ENCODE results near the gene ZNF417. TPM values are rescaled to one million over a fixed set of nuclear protein-coding genes. Genes with fewer than 3 reads are reported as not detected.
A peak's percentile ranks its signal among the peaks of the same experiment; 100 is the strongest.
"Not testable (repeated sequence)": the region's sequence is repeated elsewhere in the genome, so short reads cannot be mapped to it uniquely, and the experiment has no call there.

The ZNF417 gene
- total and polyA plus RNA-seq, 9 of the 15 experiments (the other 6 are each of a cell fraction or from before 2014, with no cell fraction given): 0.35 to 7.2 (median 3.2) TPM

DNA sequence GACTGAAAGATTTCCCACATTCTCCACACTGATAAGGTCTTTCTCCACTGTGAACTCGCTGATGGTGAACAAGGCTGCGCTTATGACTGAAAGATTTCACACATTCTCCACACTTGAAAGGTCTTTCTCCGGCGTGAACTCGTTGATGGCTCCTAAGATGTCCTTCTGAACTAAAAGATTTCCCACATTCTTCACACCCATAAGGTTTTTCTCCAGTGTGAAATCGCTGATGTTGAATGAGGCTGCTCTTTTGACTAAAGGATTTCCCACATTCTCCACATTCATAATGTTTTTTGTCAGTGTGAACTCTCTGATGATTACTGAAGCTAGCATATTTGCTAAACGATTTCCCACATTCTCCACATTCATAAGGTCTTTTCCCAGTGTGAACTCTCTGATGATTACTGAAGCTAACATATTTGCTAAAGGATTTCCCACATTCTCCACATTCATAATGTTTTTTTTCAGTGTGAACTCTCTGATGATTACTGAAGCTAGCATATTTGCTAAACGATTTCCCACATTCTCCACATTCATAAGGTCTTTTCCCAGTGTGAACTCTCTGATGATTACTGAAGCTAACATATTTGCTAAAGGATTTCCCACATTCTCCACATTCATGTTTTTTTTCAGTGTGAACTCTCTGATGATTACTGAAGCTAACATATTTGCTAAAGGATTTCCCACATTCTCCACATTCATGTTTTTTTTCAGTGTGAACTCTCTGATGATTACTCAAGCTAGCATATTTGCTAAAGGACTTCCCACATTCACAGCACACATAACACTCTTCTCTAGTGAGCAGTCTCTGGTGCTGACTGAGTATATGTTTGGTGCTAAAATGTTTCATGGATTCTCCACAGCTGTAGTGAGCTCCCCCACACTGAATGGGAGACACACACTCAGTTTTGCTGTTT, 42.3 kb downstream of the ZNF417 start:
- H2AFZ ChIP-seq (ENCODE audit: low read depth, low read length); H3K79me2 ChIP-seq (ENCODE audit: control insufficient read depth, insufficient read depth, low read length); POLR2A ChIA-PET; H3K4me2 ChIP-seq (ENCODE audit: insufficient read depth, low read length); H3K4me3 ChIP-seq; DNase-seq (ENCODE audit: extremely low read depth in 1 of 4, low spot score in 3 of 4); H4K20me1 ChIP-seq (replicated peaks; ENCODE audit: control insufficient read depth, insufficient read depth, low read length); H3K9me1 ChIP-seq (ENCODE audit: control insufficient read depth, insufficient read depth, low read length); CTCF ChIA-PET (ENCODE audit: low intra/inter-chr PET ratio); H3K9ac ChIP-seq (ENCODE audit: insufficient read depth in 1 of 2, low read depth in 2 of 2, low read length in 2 of 2); H3K4me1 ChIP-seq (replicated peaks in 1 of 2; ENCODE audit: control insufficient read depth in 2 of 2, insufficient read depth in 2 of 2, low read length in 2 of 2); intact Hi-C loops (cut with micrococcal nuclease); ATAC-seq; FAIRE-seq; H3K36me3 ChIP-seq (ENCODE audit: control insufficient read depth, insufficient read depth, low read length); H3K27ac ChIP-seq (ENCODE audit: extremely low read depth, low read depth, low read length); H3K27me3 ChIP-seq (ENCODE audit: control insufficient read depth in 2 of 2, insufficient read depth in 2 of 2, low read length in 2 of 2); BruUV-seq (replicated peaks); in situ Hi-C loops (cut with MboI): not testable (repeated sequence)
- WGBS (ENCODE audit: insufficient coverage, low coverage, missing lambda C conversion rate): 11% methylated on average over 7 of the region's 8 CpGs
- peaks cover 13% of the 10 kb centered on the region for H3K9me3 ChIP-seq (replicated peaks; ENCODE audit: control insufficient read depth, insufficient read depth, low read depth, low read length)
- peak; percentile 71 for TF ChIP-seq ZNF75A (CRISPR knock-in tag; IDR thresholded peaks at IDR 0.05)

DNA sequence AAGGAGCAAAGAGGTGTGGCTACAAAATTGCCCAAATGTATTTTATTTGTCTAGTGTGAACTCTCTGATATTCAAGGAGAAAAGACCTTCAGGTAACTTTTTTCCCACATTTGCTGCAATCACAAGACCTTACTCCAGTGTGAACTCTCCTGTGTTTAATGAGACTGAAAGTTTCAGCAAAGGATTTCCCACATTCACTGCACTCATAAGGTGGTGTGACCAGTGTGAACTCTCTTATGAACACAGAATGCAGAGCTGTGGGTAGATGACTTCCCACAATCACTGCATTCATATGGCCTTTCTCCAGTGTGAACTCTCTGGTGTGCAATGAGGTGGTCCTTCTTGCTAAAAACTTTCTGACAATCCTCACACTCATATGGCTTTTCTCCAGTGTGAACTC, 43.9 kb downstream of the ZNF417 start:
- Histone ChIP-seq H3K4me3 (no peak overlapping the region), H3K9me3 (replicated peaks; ENCODE audit: control insufficient read depth, insufficient read depth, low read depth, low read length) (peaks cover 17% of the 10 kb centered on the region), H3K9me1 (ENCODE audit: control insufficient read depth, insufficient read depth, low read length) (no peaks in the 10 kb centered on the region), H3K36me3 (ENCODE audit: control insufficient read depth, insufficient read depth, low read length) (peaks cover 5% of the 10 kb centered on the region; the same call in 2 of the 3 replicates), H3K27me3 (ENCODE audit: control insufficient read depth in 2 of 2, insufficient read depth in 2 of 2, low read length in 2 of 2) (no peaks in the 10 kb centered on the region), H3K9ac (ENCODE audit: insufficient read depth in 1 of 2, low read depth in 2 of 2, low read length in 2 of 2) (no peak overlapping the region), H2AFZ (ENCODE audit: low read depth, low read length) (no peak overlapping the region), H3K4me1 (replicated peaks in 1 of 2; ENCODE audit: control insufficient read depth in 2 of 2, insufficient read depth in 2 of 2, low read length in 2 of 2) (no peaks in the 10 kb centered on the region), H3K79me2 (ENCODE audit: control insufficient read depth, insufficient read depth, low read length) (no peaks in the 10 kb centered on the region), H3K27ac (ENCODE audit: extremely low read depth, low read depth, low read length) (no peak overlapping the region), H4K20me1 (replicated peaks; ENCODE audit: control insufficient read depth, insufficient read depth, low read length) (no peaks in the 10 kb centered on the region), H3K4me2 (ENCODE audit: insufficient read depth, low read length) (no peak overlapping the region)
- FAIRE-seq (no peak), ATAC-seq (no peak), DNase-seq (ENCODE audit: extremely low read depth in 1 of 4, low spot score in 3 of 4) (no peak)
- TF ChIP-seq XRCC5 (IDR thresholded peaks at IDR 0.05; ENCODE audit: low read depth, low read length): no peak
- no peak for TF ChIP-seq TFAM (CRISPR knock-in tag; conservative IDR thresholded peaks at IDR 0.05)
- peak; percentile 81 for TF ChIP-seq ZNF75A (CRISPR knock-in tag; IDR thresholded peaks at IDR 0.05)
- ChIA-PET CTCF (ENCODE audit: low intra/inter-chr PET ratio) (no interaction called here), POLR2A (interaction anchor here (0.7 kb wide), 1 partner anchor 637 kb away, joined by 3 read pairs; no protein-coding TSS in a partner anchor)
- in situ Hi-C loops (cut with MboI) (no loop called here), intact Hi-C loops (cut with micrococcal nuclease) (no loop called here)
- BruUV-seq (replicated peaks): no TSS peak

All from K562 (cell line).